HL-60 (cell line): ENCODE results near the gene LTB4R.

ENCODE experiments used
- CTCF ChIP-seq: IDR thresholded peaks from one replicate; pipeline ENCODE4 v1.5.1; 2011; ENCODE audit warnings: low read length, control low read depth, inconsistent platforms; ENCODE audit not compliant: insufficient read depth
- POLR2AphosphoS5 ChIP-seq: IDR thresholded peaks from 2 replicates; pipeline ENCODE4 v1.6.1; 2012; ENCODE audit warnings: low read depth

- no peak for TF ChIP-seq CTCF
- no peak for TF ChIP-seq POLR2AphosphoS5
Observed at GRCh38 chr14:24304019-24304387, 7.3 kb upstream of the LTB4R start.
